Activated CD8-positive, alpha-beta memory T cell treated with anti-CD3 and anti-CD28 coated beads, Interleukin-2, amount 10 ng/mL, durations not matched to agents 7 days and 5 days (primary cell): ENCODE data around the gene CCDC158. TPM values are rescaled to one million over a fixed set of nuclear protein-coding genes. Genes with fewer than 3 reads are reported as not detected.

ENCODE experiments used
- ATAC-seq: fragments of 150-1000 bp; cut with Tn5 transposase; one replicate; pipeline ENCODE4 v1.10.0; 2021; ENCODE audit warnings: moderate library complexity
- CTCF ChIA-PET: fragments of 350-600 bp; sonication (Branson Sonifier 250); formaldehyde crosslinking; loops from one replicate; lab custom pipeline; 2021; ENCODE audit warnings: antibody characterized with exemption; lab: Charles Lee
- DNase-seq: peaks from one replicate; pipeline ENCODE4 v3.0.0-alpha.2; 2020
- H3K27ac Mint-ChIP-seq: one replicate; pipeline ENCODE4 v1.8.0; 2021; ENCODE audit warnings: mild to moderate bottlenecking, mixed read lengths
- H3K27me3 Mint-ChIP-seq: one replicate; pipeline ENCODE4 v1.8.0; 2021; ENCODE audit warnings: mixed read lengths
- H3K36me3 Mint-ChIP-seq: one replicate; pipeline ENCODE4 v1.8.0; 2021; ENCODE audit warnings: mild to moderate bottlenecking, mixed read lengths
- H3K4me1 Mint-ChIP-seq: one replicate; pipeline ENCODE4 v1.8.0; 2021; ENCODE audit warnings: mixed read lengths
- H3K4me3 Mint-ChIP-seq: one replicate; pipeline ENCODE4 v1.8.0; 2021; ENCODE audit warnings: mild to moderate bottlenecking, moderate library complexity, mixed read lengths
- H3K9me3 Mint-ChIP-seq: one replicate; pipeline ENCODE4 v1.8.0; 2022; ENCODE audit warnings: low read depth, mixed read lengths
- total RNA-seq, 2 experiments: library from RNA; stranded (reverse); gene quantifications; one replicate each; pipeline ENCODE4 v1.2.3, GENCODE V29; 2021

Gene CCDC158
- total RNA-seq, 2 experiments from 2014 or later = not detected

DNA sequence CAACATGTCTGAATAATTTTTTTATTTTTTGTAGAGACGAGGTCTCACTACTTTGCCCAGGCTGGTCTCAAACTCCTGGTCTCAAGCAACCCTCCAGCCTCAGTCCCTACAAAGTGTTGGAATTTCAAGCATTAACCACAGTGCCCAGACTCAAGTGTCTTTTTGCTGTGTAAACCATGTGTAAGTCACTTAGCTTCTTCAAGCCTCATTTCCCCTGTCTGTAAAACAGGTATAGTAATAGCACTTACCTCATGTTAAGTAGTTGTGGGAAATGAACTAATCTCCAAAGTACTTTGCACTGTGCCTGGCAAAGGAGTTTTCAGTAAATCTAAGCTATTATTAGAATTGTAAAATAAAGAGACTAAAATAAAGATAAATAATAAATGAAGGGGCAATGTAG is 78.8 kb downstream of the CCDC158 start:
- no peak overlapping the region for H3K4me3 Mint-ChIP-seq
- ATAC-seq = no peak
- no peaks in the 10 kb centered on the region for H3K4me1 Mint-ChIP-seq
- no peak for DNase-seq
- H3K27me3 Mint-ChIP-seq = peaks cover 26% of the 10 kb centered on the region
- H3K27ac Mint-ChIP-seq = no peak overlapping the region
- H3K9me3 Mint-ChIP-seq = peaks cover 3% of the 10 kb centered on the region
- CTCF ChIA-PET = no interaction called here
- H3K36me3 Mint-ChIP-seq = no peaks in the 10 kb centered on the region

DNA sequence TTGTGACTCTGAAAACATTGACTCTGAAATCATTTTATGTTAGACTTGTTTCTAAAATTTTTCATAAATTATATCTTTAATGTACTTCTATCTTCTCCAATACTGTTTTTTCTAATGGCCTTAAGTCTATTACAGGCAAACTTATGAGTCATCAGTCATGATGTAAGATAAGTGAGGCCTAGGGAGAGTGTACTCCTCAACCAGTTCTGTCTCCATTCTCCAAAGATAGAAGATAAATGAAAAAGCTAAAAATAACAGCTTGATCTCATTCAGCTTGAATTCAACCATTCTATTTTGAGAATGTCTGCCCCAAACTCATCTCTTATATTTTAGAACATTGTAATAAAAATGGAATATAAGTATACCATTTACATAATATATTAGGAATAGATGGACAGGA is 79.9 kb downstream of the CCDC158 start:
- peaks cover 3% of the 10 kb centered on the region for H3K9me3 Mint-ChIP-seq
- H3K27me3 Mint-ChIP-seq = peaks cover 35% of the 10 kb centered on the region
- no peak overlapping the region for H3K27ac Mint-ChIP-seq
- ATAC-seq (no peak), DNase-seq (no peak)
- no peak overlapping the region for H3K4me3 Mint-ChIP-seq
- H3K36me3 Mint-ChIP-seq = no peaks in the 10 kb centered on the region
- CTCF ChIA-PET = no interaction called here
- no peaks in the 10 kb centered on the region for H3K4me1 Mint-ChIP-seq

DNA sequence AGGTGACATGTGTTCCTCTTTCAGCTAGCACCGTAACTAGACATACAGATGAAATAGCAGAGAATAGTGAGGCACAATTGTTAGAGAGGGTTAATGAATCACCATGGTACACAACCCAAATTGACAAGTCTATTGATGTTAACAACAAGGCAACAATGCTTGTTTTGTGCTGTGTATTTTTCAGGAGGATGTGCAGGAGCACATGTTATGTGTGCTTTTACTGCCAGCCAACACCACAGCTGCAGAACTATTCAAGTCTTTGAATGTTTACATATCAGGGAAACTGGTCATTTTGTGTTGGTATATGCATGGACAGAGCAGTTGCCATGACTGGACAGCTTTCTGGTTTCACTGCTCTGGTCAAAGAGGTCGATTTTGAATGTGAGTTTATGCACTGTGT is 81.6 kb downstream of the CCDC158 start:
- no peak overlapping the region for H3K4me3 Mint-ChIP-seq
- H3K4me1 Mint-ChIP-seq = no peaks in the 10 kb centered on the region
- H3K9me3 Mint-ChIP-seq = no peaks in the 10 kb centered on the region
- H3K27me3 Mint-ChIP-seq = peaks cover 26% of the 10 kb centered on the region
- no peaks in the 10 kb centered on the region for H3K36me3 Mint-ChIP-seq
- H3K27ac Mint-ChIP-seq = no peak overlapping the region
- no peak for DNase-seq
- ATAC-seq = no peak
- CTCF ChIA-PET = interaction anchor here (1.5 kb wide), 1 partner anchor 10 kb away, joined by 3 read pairs; no protein-coding TSS in a partner anchor

DNA sequence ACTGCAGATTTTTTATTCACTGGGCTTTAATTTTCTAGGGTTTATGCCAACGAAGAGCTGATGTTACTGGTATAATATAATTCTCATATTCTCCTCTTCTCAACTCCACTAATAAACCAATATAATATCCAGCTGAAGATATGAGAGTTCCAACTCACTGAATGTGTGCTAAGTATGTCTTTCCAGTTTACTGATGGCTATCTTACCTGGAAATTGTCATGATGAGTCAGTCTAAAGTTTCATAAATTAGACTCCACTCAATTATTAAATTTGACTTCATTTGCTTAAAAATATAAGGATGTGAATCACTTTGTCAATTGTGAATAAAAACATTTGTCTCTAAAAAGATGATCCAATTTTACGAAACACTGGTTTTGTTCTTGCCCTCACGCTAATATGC is 86.1 kb downstream of the CCDC158 start:
- no peaks in the 10 kb centered on the region for H3K9me3 Mint-ChIP-seq
- ATAC-seq (no peak), DNase-seq (no peak)
- CTCF ChIA-PET = interaction anchor here (1.4 to 1.5 kb wide), 2 partner anchors 42 to 156 kb away, joined by 5 read pairs; no protein-coding TSS in a partner anchor
- H3K4me1 Mint-ChIP-seq = no peaks in the 10 kb centered on the region
- no peak overlapping the region for H3K4me3 Mint-ChIP-seq
- no peaks in the 10 kb centered on the region for H3K36me3 Mint-ChIP-seq
- peaks cover 30% of the 10 kb centered on the region for H3K27me3 Mint-ChIP-seq
- H3K27ac Mint-ChIP-seq = no peak overlapping the region

DNA sequence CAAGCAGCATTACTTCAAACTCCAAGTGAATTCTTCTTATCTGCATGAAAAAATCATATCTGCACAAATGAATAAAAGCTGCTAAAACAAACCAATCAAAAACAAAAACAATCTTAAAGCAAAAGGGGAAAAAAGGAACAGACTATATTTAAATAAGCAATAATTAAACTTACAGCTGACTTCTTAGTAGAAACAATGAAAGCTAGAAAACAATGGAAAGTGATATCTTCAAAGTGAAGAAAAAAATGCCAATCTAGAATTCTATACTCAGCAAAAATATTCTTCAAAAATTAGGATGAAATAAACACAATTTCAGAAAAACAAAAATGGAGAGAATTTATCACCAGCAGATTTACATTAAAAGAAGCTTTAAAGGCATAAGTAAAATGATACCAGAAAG is 94.4 kb downstream of the CCDC158 start:
- ATAC-seq (no peak), DNase-seq (no peak)
- Mint-ChIP-seq H3K36me3 (peaks cover 11% of the 10 kb centered on the region), H3K9me3 (peaks cover 11% of the 10 kb centered on the region), H3K4me1 (no peaks in the 10 kb centered on the region), H3K27ac (no peak overlapping the region), H3K4me3 (no peak overlapping the region), H3K27me3 (peaks cover 23% of the 10 kb centered on the region)
- CTCF ChIA-PET = interaction anchor here (1.7 to 2.3 kb wide), 2 partner anchors 28 to 52 kb away, joined by 4 to 6 read pairs; no protein-coding TSS in a partner anchor

DNA sequence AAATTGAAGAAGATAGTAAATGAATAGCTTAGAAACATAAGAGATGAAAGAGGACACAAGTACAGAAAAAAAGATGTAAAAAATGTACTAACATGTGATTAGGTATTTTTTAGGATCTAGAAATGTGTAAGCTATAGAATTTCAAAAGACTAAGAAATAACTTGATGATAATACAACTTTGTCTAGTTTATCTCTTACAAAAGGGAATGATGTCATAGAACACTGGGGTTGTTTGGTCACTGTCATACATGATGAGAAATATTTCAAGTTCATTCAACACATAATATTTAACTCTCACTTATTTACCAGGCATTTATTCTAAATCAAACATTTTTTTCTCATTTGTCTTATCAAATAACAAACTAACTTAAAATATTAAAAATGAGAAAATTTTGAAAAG is 95.9 kb downstream of the CCDC158 start:
- H3K4me1 Mint-ChIP-seq = no peaks in the 10 kb centered on the region
- H3K27me3 Mint-ChIP-seq = peaks cover 25% of the 10 kb centered on the region
- H3K9me3 Mint-ChIP-seq = peaks cover 11% of the 10 kb centered on the region
- CTCF ChIA-PET = interaction anchor here (1.7 to 2.3 kb wide), 2 partner anchors 30 to 53 kb away, joined by 4 to 6 read pairs; no protein-coding TSS in a partner anchor
- no peak overlapping the region for H3K4me3 Mint-ChIP-seq
- DNase-seq (no peak), ATAC-seq (no peak)
- H3K36me3 Mint-ChIP-seq = peaks cover 11% of the 10 kb centered on the region
- no peak overlapping the region for H3K27ac Mint-ChIP-seq

DNA sequence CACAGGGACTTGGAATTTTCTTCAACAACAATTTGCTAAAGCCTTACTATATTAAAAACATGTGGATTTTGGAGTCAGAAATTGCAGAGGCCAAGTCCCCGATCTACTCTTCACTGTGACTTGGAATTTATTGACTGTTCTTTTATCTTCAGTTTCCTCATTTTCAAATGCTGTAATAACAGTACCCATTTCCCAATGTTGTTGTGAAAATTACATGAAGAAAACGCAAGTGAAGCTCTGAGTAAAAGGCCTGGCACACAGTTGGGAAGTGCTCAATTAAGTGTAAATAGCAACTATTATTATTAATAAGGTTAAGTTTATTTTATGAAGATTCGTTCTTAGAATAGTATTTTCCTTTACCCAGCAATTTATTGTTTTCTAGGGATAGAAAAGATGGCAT is 98.7 kb downstream of the CCDC158 start:
- Mint-ChIP-seq H3K27me3 (peaks cover 31% of the 10 kb centered on the region), H3K9me3 (peaks cover 8% of the 10 kb centered on the region), H3K4me1 (no peaks in the 10 kb centered on the region), H3K36me3 (peaks cover 9% of the 10 kb centered on the region), H3K4me3 (no peak overlapping the region), H3K27ac (no peak overlapping the region)
- CTCF ChIA-PET = no interaction called here
- no peak for DNase-seq
- ATAC-seq = no peak

DNA sequence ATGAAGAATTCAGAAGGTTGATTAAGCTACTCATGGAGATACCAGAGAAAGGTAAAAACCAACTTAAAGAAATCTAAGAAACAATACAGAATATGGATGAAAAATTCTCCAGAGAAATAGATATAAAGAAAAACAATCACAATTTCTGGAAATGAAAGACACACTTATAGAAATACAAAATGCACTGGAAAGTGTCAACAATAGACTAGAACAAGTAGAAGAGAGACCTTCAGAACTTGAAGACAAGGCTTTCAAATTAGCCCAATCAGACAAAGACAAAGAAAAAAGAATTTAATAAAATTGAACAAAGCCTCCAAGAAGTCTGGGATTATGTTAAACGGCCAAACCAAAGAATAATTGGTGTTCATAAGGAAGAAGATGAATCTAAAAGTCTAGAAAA is 104.8 kb downstream of the CCDC158 start:
- CTCF ChIA-PET = interaction anchor here (0.6 kb wide), 1 partner anchor 139 kb away, joined by 3 read pairs; no protein-coding TSS in a partner anchor
- Mint-ChIP-seq H3K4me1 (no peaks in the 10 kb centered on the region), H3K36me3 (peaks cover 9% of the 10 kb centered on the region), H3K27ac (no peak overlapping the region), H3K9me3 (peaks cover 15% of the 10 kb centered on the region), H3K4me3 (no peak overlapping the region), H3K27me3 (peaks cover 54% of the 10 kb centered on the region)
- DNase-seq = no peak
- ATAC-seq = no peak

DNA sequence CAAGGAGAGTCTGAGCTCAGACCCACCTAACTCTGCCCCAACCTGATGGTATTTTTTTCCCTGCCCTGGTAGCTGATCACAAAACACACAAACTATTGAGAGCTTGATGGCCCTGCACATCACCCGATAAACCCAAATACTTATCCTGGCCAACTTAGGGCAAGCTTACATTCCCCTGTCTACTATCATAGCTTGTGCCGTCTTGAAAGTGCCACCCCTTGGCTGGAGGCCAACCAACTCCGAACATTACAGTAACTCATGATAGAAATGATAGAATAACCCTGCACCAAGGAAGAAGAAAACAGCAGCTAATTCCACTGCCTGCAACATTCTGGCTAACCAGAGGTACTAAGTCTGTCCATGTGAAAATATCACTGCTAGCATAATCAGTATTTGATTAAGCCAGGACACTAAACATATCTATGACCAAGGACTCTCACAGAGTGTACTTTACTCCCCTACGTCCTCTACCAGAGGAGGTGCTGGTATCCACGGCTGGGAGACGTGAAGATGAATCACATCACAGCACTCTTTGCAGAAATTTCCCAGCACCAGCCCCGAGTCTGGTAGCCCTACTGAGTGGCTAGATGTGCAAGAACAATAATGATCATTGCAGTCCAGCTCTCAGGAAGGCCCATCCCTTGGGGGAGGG is 105.5 kb downstream of the CCDC158 start:
- CTCF ChIA-PET = no interaction called here
- peaks cover 15% of the 10 kb centered on the region for H3K9me3 Mint-ChIP-seq

DNA sequence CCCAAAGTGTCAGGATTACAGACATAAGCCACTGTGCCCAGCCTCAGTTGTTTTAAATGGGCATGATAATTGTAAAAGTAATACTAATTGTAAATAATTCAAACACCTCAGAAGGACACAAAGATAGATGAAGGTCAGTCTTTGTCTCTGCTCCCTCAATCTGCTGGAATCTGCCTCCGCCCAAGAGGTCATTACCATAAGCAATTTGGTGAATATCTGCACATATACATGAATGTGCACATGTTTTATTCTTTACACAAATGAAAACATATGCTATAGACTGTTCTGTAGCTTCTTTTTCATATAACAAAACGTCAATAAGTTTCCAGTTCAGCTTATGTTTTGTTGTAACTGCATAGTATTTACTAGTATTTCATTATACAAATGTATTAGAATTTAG is 107.4 kb downstream of the CCDC158 start:
- Mint-ChIP-seq H3K4me3 (no peak overlapping the region), H3K36me3 (peaks cover 9% of the 10 kb centered on the region), H3K27ac (no peak overlapping the region), H3K4me1 (no peaks in the 10 kb centered on the region), H3K9me3 (peaks cover 15% of the 10 kb centered on the region), H3K27me3 (peaks cover 63% of the 10 kb centered on the region)
- no peak for DNase-seq
- no peak for ATAC-seq
- CTCF ChIA-PET = interaction anchor here (1.3 to 1.9 kb wide), 2 partner anchors 64 to 65 kb away, joined by 3 to 5 read pairs; no protein-coding TSS in a partner anchor

More for the DNA sequence above, 105.5 kb downstream of the CCDC158 start:
- ATAC-seq (no peak), DNase-seq (no peak)
- H3K4me3 Mint-ChIP-seq = no peak overlapping the region
- H3K4me1 Mint-ChIP-seq = no peaks in the 10 kb centered on the region
- peaks cover 9% of the 10 kb centered on the region for H3K36me3 Mint-ChIP-seq
- H3K27ac Mint-ChIP-seq = no peak overlapping the region
- H3K27me3 Mint-ChIP-seq = peaks cover 55% of the 10 kb centered on the region

DNA sequence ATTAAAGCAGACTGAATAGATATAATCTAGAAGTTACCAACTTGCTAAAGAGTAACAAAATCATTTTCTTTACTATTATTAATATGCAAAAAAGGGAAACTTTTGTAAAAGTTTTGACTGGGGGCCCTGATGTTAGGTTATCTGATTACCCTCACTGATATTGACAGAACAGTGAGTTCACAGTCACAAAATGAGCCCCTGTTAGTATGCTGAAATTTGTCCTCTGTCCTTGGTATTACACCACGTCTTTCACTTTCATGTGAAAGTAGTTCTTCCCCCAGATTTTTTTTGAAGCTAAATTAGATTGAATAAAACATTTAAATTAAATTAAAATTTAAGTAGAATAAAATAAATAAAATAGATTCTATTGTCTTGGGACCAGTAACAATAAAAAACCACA is 108.5 kb downstream of the CCDC158 start:
- Mint-ChIP-seq H3K9me3 (peaks cover 15% of the 10 kb centered on the region), H3K4me3 (no peak overlapping the region)

DNA sequence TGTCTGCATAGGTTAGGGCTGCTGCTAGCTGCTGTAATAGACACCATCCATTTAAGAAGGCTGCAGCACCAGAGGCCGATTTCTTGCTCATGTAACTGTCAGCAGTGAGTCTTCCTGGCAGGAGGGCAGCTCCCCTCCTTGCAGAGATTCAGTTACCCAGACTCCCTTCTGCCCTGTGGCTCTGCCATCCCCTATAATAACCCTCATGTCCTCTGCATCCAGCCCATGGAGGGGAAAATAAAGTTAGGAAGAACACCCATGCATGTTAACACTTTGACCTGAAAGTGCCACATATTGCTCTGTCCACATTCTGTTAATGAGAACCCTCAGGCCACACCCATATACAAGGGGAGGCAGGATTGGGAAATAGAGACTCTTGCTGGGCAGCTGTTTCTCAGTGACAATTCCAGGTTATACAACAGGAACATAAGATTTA is 109.0 kb downstream of the CCDC158 start:
- Mint-ChIP-seq H3K9me3 (peaks cover 13% of the 10 kb centered on the region), H3K4me1 (no peaks in the 10 kb centered on the region), H3K36me3 (peaks cover 6% of the 10 kb centered on the region), H3K27me3 (peaks cover 61% of the 10 kb centered on the region), H3K4me3 (no peak overlapping the region), H3K27ac (no peak overlapping the region)
- CTCF ChIA-PET = interaction anchor here (0.9 to 1.9 kb wide), 2 partner anchors 66 to 132 kb away, joined by 3 to 5 read pairs; no protein-coding TSS in a partner anchor
- no peak for DNase-seq
- no peak for ATAC-seq

More for the DNA sequence above, 108.5 kb downstream of the CCDC158 start:
- Mint-ChIP-seq H3K36me3 (peaks cover 9% of the 10 kb centered on the region), H3K4me1 (no peaks in the 10 kb centered on the region), H3K27me3 (peaks cover 62% of the 10 kb centered on the region), H3K27ac (no peak overlapping the region)
- ATAC-seq = no peak
- DNase-seq = no peak
- CTCF ChIA-PET = interaction anchor here (0.9 to 1.9 kb wide), 3 partner anchors 64 to 133 kb away, joined by 3 to 5 read pairs (median 3); no protein-coding TSS in a partner anchor

DNA sequence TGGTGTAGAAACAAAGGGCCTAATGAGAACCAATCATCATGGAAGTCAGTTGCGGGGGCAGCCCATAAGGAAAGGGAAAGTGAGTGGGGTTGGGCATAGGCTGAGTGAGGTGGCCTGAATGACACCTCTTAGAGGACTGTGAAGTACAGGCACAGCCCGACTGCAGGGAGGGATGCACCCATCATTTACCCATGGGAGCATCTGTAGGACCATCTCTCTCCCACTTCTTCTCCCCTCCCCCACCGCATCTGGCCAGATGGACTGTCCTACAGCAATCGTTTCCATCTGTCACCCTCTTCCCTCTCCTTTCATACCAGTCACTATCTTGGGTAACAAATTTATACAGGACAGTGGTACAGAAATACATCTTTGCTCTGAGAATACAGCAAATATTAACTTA is 110.3 kb downstream of the CCDC158 start:
- CTCF ChIA-PET = no interaction called here
- H3K27ac Mint-ChIP-seq = no peak overlapping the region

More for the DNA sequence above, 110.3 kb downstream of the CCDC158 start:
- ATAC-seq (no peak), DNase-seq (no peak)
- H3K4me1 Mint-ChIP-seq = peaks cover 5% of the 10 kb centered on the region
- H3K36me3 Mint-ChIP-seq = no peaks in the 10 kb centered on the region
- no peak overlapping the region for H3K4me3 Mint-ChIP-seq
- H3K27me3 Mint-ChIP-seq = peaks cover 53% of the 10 kb centered on the region
- peaks cover 5% of the 10 kb centered on the region for H3K9me3 Mint-ChIP-seq
